Measurements from ENCODE around the gene MFAP3. TPM values are rescaled to one million over a fixed set of nuclear protein-coding genes. Genes with fewer than 3 reads are reported as not detected.

The MFAP3 gene
- 82.7 and 91.5 TPM in 2 replicates for total RNA-seq

DNA sequence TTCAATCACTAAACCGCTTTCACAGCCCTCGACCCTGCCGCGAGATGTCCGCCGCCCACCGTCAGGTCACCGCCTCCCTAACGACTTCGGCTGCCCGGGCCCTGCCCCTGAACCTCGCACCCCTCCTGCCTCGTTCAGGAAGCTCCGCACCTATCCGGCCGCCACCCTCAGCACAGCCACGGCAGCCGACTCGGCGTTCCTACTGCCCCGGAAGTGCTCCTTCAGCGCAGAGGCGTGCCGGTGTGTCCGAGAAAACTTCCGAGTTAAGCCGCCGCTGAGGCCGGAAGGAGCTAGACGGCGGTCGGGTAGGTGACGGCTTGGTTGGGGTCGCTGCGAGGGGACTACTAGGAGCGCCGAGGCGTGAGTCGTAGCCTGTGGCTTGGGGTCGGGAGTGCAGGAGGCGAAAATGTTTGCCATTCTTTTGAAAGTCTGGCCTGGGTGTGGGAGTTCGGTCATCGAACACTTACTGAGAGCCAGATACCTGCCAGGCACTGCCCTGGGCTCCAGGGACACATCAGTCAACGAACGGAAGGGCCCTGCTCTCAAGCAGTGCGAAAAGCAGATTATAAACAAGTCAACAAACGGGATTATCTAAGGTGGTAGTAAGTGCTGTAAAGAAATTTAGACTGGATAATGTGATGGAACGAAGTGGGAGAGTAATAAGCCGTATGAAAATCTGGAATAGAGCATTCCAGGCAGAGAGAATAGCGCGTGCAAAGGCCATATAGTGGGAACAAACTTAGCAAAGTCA is at the start of gene MFAP3, which contains the start of gene FAM114A2:
MFAP3 (plus strand) TSS at position 261 of the 751 bp plus-strand sequence. CDS start 10,756 bp downstream, outside the sequence.
FAM114A2 (minus strand) TSS at position 204 of the 751 bp plus-strand sequence. CDS start 3,957 bp downstream, outside the sequence.

Other genes starting within 250 kb of the MFAP3 start
- 27.7 and 31.9 TPM in 2 replicates for gene FAM114A2, start 57 bp upstream of the MFAP3 start, total RNA-seq
- 7.5 and 36.8 TPM in 2 replicates for gene GALNT10, start 151.8 kb downstream of the MFAP3 start, total RNA-seq

Data from nasal cavity respiratory epithelium epithelial cell of viscerocranial mucosa (primary cell).